GM18505 (cell line): Measurements from ENCODE around the gene PTH2.

Experiments
- ATAC-seq: cut with Tn5 transposase; IDR thresholded peaks from one replicate; pipeline ENCODE4 v1.9.1; 2021; ENCODE audit not compliant: unreplicated experiment
- POLR2A ChIP-seq: IDR thresholded peaks from 4 replicates; pipeline ENCODE4 v1.6.1; 2011; ENCODE audit warnings: borderline replicate concordance; ENCODE audit not compliant: insufficient read depth, insufficient read length; ENCODE audit errors: extremely low read depth

PTH2 gene

DNA sequence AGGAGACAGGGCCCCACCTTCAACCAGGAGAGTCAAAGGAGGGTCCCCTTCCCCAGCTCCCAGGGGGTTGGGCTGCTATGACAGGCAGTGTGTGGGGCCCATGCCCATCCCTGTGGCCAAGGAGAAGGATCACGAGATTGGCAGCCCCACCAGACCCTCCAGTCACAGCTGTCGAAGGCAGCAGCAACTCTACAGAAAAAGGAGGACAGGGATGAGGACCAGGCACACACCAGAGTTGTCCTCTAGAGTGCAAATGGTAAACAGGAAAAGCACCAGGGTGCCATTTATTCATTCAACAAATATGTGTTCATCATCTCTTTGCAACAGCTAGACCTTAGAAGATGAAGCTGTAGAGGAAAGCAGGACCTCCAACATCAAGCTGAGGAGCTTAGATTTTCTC is 4.1 kb downstream of the PTH2 start:
- no peak for TF ChIP-seq POLR2A

DNA sequence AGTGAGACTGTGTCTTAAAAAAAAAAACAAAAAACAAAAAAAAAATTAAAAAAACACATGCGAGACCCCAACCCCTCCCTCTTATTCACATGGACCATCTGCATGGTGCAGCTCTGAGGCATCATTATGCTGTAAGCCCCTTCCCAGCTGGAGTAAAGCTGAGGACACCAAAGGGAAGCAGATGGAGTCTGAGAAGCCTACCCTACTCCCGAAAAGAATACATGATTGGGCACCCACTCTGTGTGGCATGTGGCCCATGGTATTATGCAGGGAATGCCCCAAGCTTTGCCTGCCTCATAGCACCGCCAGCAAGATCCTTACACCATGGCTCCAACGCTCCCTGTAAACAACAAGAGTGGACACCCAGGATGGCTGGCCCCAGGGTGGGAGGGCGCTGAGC is 4.7 kb downstream of the PTH2 start:
- no peak for ATAC-seq
- TF ChIP-seq POLR2A, result no peak

More for the DNA sequence above, 4.1 kb downstream of the PTH2 start:
- no peak for ATAC-seq

DNA sequence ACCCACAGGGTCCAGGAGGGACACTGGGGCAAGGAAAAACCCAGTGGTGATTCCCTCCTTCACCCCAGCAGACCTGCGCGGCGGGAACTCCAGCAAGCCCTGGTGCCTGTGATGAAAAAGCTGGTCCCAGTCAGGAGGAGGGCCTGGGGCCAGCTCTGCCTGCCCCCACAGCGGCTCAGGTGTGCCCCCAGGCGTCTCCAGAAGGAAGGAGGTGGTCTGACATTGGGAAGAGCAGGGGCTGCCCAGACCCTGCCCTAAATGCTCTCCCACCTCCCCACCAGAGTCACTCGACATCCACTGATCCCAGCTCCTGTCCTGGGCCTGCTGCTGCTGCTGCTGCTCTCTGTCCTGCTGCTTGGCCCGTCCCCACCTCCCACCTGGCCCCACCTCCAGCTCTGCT is 6.2 kb downstream of the PTH2 start:
- TF ChIP-seq POLR2A, result no peak
- ATAC-seq, result no peak

DNA sequence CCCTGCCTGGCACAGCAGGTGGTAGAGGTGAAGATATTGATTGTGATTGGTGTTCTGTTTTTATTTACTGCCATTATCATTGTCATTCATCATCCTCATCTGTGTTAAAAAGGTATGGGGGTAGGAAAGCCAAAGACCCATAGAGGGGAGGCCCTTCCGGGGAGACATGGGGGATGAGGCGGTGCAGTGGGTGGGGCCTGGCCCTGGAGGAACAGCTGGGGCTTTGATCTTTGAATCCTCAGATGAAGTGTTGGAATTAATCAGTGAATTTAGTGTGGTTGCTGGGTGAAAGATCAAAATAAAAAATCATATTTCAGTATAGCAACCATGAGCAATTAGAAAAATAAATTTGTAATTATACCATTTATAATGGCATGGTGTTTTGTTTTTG is 7.4 kb downstream of the PTH2 start:
- no peak for TF ChIP-seq POLR2A
- no peak for ATAC-seq

DNA sequence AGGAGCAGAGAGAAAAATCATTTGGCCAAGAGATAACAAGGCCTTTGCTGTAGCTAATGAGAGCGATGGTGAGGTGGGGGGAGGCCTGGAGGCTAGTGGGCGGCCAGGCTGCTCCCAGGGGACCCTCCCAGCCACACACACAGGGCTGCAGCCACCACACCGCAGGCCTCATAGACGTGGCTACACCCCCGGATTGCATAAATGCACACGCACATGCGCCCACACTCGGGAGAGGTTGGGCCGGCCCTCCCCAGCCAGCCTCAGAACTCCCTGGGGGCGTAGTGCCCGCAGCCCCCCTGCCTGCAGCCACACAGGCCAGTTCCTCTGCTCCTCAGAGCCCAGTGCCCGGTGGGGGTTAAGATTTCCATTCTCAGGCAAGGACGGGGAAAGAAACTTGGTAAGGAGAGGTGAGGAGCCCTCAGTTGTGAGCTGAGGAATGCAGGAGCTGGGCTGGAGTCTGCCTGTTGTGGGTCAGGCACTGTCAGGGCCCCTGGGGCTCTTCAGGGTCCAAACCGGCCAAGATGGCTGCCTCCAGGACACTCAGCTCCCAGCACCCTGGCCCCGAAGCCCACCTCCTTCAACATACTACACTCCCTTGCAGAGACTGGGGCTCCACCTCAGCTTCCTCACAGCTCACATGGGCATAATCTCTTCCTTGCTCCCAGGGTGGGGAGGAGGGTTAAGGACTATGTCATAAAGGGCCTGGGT is 8.0 kb downstream of the PTH2 start:
- TF ChIP-seq POLR2A, result no peak
- ATAC-seq, result no peak

DNA sequence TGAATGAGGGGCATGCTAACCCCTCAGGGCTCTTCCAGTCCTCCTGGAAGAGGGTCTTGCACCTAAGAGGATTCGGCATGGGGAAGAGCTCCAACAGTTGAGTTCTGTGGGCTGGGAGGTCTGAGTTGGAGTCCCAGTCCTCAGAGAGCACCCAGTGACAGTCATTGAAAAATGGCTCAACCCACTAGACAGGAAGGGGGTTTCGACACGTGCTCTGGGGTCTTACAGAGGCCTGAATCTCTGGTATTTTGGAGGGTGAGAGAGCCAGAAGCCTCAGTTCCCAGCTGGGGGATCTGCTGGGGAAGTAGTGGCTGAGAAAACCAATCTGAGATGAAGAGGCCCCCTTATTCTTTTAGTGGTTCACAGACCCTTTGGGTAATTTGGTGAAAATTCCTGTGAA is 9.0 kb downstream of the PTH2 start:
- no peak for ATAC-seq
- TF ChIP-seq POLR2A, result no peak

DNA sequence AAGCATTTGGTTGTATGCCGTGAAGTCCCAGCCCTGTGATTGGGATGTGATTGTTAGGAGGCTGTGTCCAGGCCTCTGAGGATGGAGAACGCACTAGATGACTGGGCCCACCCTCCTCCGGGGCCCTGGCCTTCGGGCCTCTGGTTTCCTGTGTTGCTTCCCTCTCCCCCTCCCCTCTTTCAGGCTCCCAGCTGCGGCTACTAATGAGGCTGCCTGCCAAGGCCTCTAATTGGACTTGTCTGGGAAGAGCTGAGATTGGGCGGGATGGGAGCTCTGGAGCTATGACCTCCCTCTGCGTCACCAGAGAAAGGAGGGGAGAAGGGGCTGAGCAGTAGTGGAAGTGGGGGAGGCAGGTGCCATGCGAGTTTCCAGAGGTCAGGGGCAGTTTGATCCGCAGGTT is 9.9 kb downstream of the PTH2 start:
- no peak for TF ChIP-seq POLR2A
- ATAC-seq, result no peak

DNA sequence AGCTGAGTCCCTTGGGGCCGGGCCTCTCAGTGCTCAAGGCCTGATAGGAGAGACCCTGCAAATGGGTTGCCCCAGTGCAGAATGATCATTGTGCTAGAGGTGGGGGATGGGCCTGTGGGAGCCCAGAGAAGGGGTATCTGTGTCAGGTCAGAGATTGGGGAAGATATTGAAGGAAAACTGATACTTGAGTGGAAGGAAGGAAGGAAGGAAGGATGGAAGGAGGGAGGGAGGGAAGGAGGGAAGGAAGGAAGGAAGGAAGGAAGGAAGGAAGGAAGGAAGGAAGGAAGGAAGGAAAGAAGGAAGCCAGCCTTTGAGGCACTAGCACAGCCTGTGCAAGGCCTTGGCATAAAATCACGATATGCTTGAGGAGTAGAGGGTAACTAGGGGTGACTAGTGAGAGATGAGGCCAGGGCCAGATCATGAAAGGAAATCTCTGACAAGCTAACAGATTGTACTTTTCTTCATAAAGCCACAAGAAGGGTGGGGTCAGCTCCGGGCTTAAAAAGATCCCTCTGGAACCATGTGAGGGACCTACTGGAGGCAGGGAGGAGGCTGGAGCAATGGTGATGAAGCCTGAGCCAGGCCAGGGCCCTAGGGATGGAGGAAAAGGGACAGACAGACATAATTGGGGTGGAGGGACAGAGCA is 11.4 kb downstream of the PTH2 start:
- TF ChIP-seq POLR2A, result no peak
- ATAC-seq, result no peak

DNA sequence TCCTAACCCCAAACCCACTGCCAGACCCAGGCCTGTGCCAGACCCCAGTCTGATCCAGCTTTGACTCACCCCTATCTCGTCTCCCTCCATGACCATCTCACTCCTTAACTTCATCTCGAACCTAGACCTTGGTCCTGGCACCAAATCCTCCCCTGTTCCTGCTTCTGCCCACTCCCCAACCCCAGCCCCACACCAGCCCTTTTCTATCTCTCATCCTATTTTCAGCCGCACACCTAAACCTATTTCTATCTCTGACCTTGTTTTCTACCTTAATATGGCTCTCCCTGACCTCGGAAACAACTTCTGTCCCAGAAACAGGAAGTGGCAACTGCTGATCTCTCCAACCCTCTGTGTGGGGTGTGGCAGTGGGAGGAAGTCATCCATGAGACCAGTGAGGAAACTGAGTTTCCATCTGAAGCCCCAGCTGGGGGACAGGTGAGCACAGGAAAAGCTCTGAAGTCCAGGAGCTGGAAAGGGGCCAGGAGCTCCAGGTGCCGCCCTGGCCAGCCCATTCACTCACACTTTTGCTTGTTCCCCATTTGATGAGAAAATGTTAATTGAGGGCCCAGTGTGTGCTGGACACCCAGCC is 13.7 kb downstream of the PTH2 start:
- no peak for ATAC-seq
- no peak for TF ChIP-seq POLR2A

DNA sequence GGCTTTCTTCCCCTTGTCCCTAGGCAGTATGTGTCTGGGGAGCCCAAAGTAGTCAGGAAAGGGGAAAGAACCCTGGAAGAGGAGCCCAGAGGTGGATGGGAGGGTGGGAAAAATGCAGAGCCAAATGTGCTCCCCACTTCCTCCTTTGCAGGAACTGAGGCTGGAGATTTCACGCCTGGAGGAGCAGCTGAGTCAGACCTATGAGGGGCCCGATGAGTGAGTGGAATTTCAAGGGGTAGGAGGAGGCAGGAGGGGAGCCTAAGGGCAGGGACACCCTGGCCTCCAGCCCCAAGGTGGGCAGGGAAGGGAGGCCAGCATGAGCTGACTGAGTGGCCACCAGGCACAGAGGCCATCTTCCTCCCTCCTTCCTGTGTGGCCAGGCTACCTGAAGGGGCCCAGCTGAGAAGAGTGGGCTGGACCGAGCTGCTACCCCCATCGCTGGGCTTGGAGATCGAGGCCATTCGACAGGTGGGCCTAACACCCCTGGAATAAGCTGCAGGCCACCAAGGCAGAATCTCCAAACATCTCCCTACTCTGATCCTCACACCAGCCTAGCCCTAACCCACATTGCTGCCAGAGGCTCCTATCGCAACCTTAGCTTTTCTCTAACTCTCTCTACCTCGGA is 14.3 kb downstream of the PTH2 start:
- no peak for ATAC-seq
- no peak for TF ChIP-seq POLR2A

DNA sequence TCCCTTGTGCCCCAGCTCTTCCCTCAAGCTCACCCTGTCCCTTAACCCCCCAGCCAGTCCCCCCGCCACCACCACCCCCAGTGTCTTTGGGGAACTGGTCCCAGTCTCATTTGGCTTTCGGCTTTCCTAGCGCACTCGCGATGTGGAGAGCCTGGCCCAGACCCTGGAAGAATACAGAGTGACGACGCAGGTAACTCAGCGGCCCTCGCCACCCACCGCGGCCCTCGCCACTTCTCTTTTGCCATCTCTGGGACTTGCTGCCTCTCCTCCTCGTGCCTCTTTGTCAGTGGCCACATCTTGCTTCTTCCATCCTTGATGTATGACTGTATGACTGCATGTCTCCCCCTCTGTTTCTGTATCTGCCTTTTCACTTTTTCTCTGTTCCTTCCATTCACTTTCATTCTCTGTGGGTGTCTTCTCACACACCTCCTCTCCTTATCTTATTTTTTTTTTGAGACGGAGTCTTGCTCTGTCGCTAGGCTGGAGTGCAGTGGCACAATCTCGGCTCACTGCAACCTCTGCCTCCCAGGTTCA is 15.7 kb downstream of the PTH2 start:
- TF ChIP-seq POLR2A, result no peak
- ATAC-seq, result no peak

DNA sequence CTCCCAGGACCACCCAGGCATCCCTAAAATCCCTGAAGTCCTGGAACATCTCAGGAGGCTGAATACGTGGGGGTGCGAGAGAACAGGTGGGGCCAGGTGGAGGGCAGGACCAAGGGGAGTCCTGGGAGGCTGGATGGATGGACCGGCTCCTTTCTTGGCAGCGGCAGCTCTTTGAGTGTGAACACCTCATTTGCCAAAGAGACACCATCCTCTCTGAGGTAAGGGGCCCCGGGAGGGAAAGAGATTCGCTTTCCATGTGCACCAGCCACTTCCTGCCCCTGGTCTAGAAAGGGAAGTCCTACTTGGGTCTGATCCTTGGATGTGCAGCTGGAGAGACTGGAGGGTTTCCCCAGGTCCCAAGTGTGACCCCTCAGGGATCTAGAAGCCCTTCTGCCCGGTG is 16.2 kb downstream of the PTH2 start:
- no peak for ATAC-seq
- TF ChIP-seq POLR2A, result no peak

DNA sequence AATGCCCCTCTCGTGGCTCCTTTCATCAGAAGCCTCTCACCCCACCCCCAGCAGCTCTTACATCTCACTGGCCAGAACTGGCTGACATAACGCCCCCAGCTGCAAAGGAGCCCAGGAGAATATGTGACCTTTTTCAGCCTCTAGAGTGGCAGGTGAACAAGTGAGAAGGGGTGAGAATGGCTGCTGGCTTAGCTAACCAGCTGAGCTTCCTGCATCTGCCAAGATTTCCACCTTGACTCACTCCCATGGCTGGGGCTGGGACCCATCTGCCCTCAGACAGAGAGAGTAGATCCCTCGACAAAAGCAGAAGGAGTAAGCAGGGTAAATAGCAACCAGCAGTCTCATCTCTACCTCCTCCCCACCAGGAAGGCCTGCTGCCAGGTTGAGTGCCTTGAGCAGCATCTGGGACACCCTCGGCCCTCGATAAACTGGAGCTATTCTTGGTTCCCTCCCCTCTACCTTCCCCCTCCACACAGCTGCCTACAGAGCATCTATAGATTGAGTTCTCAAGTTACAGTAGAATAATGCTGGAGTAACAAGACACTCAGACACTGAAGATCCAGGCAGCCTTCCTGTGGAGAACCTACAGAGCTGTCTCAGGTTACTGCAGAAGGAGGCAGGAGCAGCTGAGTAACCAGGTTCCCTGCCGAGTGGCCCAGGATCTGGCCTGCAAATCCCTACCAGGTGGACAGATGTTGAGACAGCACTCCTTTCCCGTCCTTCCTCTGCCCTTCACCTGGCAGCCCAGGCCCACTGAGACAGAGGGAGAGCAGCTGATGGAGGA is 19.6 kb downstream of the PTH2 start:
- no peak for ATAC-seq
- TF ChIP-seq POLR2A, result no peak
